Smooth muscle cell (in vitro differentiated cells): ENCODE data around the gene BRINP2. TPM values are rescaled to one million over a fixed set of nuclear protein-coding genes. Genes with fewer than 3 reads are reported as not detected.

Experiments used
- DNase-seq: peaks from one replicate; lab custom pipeline; 2025; ENCODE audit not compliant: unreplicated experiment; lab: John Stamatoyannopoulos, UW
- H2AFZ ChIP-seq: fragments of 200-600 bp; sonication (generic); 2 replicates; pipeline ENCODE4 v1.6.0; 2016; ENCODE audit warnings: antibody characterized with exemption, low read depth, mild to moderate bottlenecking
- H3F3A ChIP-seq: fragments of 200-600 bp; sonication (generic); 2 replicates; pipeline ENCODE4 v1.6.0; 2017; ENCODE audit warnings: antibody characterized with exemption, low read depth
- H3K27ac ChIP-seq: fragments of 200-600 bp; sonication (generic); 2 replicates; pipeline ENCODE4 v1.5.1; 2016; ENCODE audit warnings: low read depth, mild to moderate bottlenecking
- H3K27me3 ChIP-seq: fragments of 200-600 bp; sonication (generic); 2 replicates; pipeline ENCODE4 v1.6.1; 2016; ENCODE audit warnings: low read depth, mild to moderate bottlenecking
- H3K36me3 ChIP-seq: fragments of 200-600 bp; sonication (generic); 2 replicates; pipeline ENCODE4 v1.5.1; 2016; ENCODE audit warnings: low read depth
- H3K4me1 ChIP-seq: fragments of 200-600 bp; sonication (generic); 2 replicates; pipeline ENCODE4 v1.5.1; 2016; ENCODE audit warnings: low read depth
- H3K4me2 ChIP-seq: fragments of 200-600 bp; sonication (generic); 2 replicates; pipeline ENCODE4 v1.6.0; 2016; ENCODE audit warnings: mild to moderate bottlenecking
- H3K4me3 ChIP-seq: fragments of 200-600 bp; sonication (generic); 2 replicates; pipeline ENCODE4 v1.5.1; 2016; ENCODE audit warnings: mild to moderate bottlenecking
- H3K79me2 ChIP-seq: fragments of 200-600 bp; sonication (generic); 2 replicates; pipeline ENCODE4 v1.6.0; 2016; ENCODE audit warnings: low read depth, mild to moderate bottlenecking
- H3K9ac ChIP-seq: fragments of 200-600 bp; sonication (generic); 2 replicates; pipeline ENCODE4 v1.6.0; 2016; ENCODE audit warnings: low read depth
- H3K9me3 ChIP-seq: fragments of 200-600 bp; sonication (generic); replicated peaks from 2 replicates; pipeline ENCODE4 v1.5.1; 2016; ENCODE audit warnings: low read depth
- H4K20me1 ChIP-seq: fragments of 200-600 bp; sonication (generic); 2 replicates; pipeline ENCODE4 v1.6.0; 2016; ENCODE audit warnings: low read depth
- CTCF ChIP-seq: fragments of 200-600 bp; sonication (generic); IDR thresholded peaks from 2 replicates; pipeline ENCODE4 v1.5.1; 2017; ENCODE audit warnings: borderline replicate concordance, mild to moderate bottlenecking, antibody characterized with exemption; ENCODE audit not compliant: insufficient read depth, poor library complexity, severe bottlenecking
- WGBS: methylation state at CpG from one replicate; pipeline ENCODE4 v1.1.7; 2016; ENCODE audit warnings: low lambda C conversion rate; 5-methylcytosine and 5-hydroxymethylcytosine counted together
- polyA plus RNA-seq: library from polyadenylated mRNA; unstranded; fragments of >200 nt; fragmentation: Nextera tagmentation; extraction: Ambion mirVana; gene quantifications from 2 replicates; pipeline ENCODE4 v1.2.1, GENCODE V29; 2016
- total RNA-seq: library from RNA; depleted of rRNA; stranded (reverse); fragments of >200 nt; gene quantifications from 2 replicates; pipeline ENCODE4 v1.2.3, GENCODE V29; 2014

Gene BRINP2
- total and polyA plus RNA-seq, 2 experiments from 2014 or later: not detected

- Histone ChIP-seq H3K4me1 (no peaks in the 10 kb centered on the region), H3K27ac (no peak overlapping the region)
Observed at GRCh38 chr1:177236962-177237361, 66.2 kb downstream of the BRINP2 start.

GRCh38 chr1:177238967-177239366 lies 68.2 kb downstream of the BRINP2 start:
- 64% methylated on average over 4 of the region's 4 CpGs for WGBS
- H3K4me1 ChIP-seq: no peaks in the 10 kb centered on the region
- H4K20me1 ChIP-seq: no peaks in the 10 kb centered on the region
- DNase-seq: no peak
- no peak overlapping the region for H2AFZ ChIP-seq
- H3K4me2 ChIP-seq: no peak overlapping the region
- H3K9me3 ChIP-seq: no peaks in the 10 kb centered on the region
- no peak overlapping the region for H3K9ac ChIP-seq
- H3K36me3 ChIP-seq: no peaks in the 10 kb centered on the region
- peaks cover 10% of the 10 kb centered on the region for H3K27me3 ChIP-seq
- H3K4me3 ChIP-seq: no peak overlapping the region
- H3K27ac ChIP-seq: no peak overlapping the region
- H3K79me2 ChIP-seq: no peaks in the 10 kb centered on the region
- TF ChIP-seq CTCF: no peak
- no peaks in the 10 kb centered on the region for H3F3A ChIP-seq

More at GRCh38 chr1:177236962-177237361, 66.2 kb downstream of the BRINP2 start:
- Histone ChIP-seq H3K4me2 (no peak overlapping the region), H2AFZ (no peak overlapping the region), H3K9ac (no peak overlapping the region), H3K36me3 (no peaks in the 10 kb centered on the region), H3K27me3 (peaks cover 11% of the 10 kb centered on the region), H3K79me2 (no peaks in the 10 kb centered on the region), H4K20me1 (no peaks in the 10 kb centered on the region), H3K9me3 (no peaks in the 10 kb centered on the region), H3K4me3 (no peak overlapping the region), H3F3A (no peaks in the 10 kb centered on the region)
- no peak for DNase-seq
- TF ChIP-seq CTCF: no peak
- WGBS: 85% methylated on average over 4 of the region's 4 CpGs

GRCh38 chr1:177239792-177240191 lies 69.0 kb downstream of the BRINP2 start:
- no peak for DNase-seq
- no peak for TF ChIP-seq CTCF
- Histone ChIP-seq H3K4me1 (no peaks in the 10 kb centered on the region), H4K20me1 (no peaks in the 10 kb centered on the region), H2AFZ (no peak overlapping the region), H3K79me2 (no peaks in the 10 kb centered on the region), H3K36me3 (no peaks in the 10 kb centered on the region), H3K4me3 (no peak overlapping the region), H3K4me2 (no peak overlapping the region), H3F3A (no peaks in the 10 kb centered on the region), H3K9ac (no peak overlapping the region), H3K27ac (no peak overlapping the region), H3K9me3 (no peaks in the 10 kb centered on the region), H3K27me3 (peaks cover 10% of the 10 kb centered on the region)
- 73% methylated on average over 2 of the region's 2 CpGs for WGBS

- H3K27ac ChIP-seq: no peak overlapping the region
- no peaks in the 10 kb centered on the region for H3K9me3 ChIP-seq
- no peak for TF ChIP-seq CTCF
- WGBS: 90% methylated on average over 1 of the region's 1 CpG
- H4K20me1 ChIP-seq: no peaks in the 10 kb centered on the region
- H3K4me2 ChIP-seq: no peak overlapping the region
- no peak overlapping the region for H3K9ac ChIP-seq
- H2AFZ ChIP-seq: no peak overlapping the region
- no peaks in the 10 kb centered on the region for H3K36me3 ChIP-seq
- peaks cover 9% of the 10 kb centered on the region for H3K27me3 ChIP-seq
- no peak overlapping the region for H3K4me3 ChIP-seq
- no peak for DNase-seq
- no peaks in the 10 kb centered on the region for H3F3A ChIP-seq
- no peaks in the 10 kb centered on the region for H3K4me1 ChIP-seq
- no peaks in the 10 kb centered on the region for H3K79me2 ChIP-seq
Observed at GRCh38 chr1:177243773-177244172, 73.0 kb downstream of the BRINP2 start.
